ENCODE measurements around the gene KCTD1. TPM values are rescaled to one million over a fixed set of nuclear protein-coding genes. Genes with fewer than 3 reads are reported as not detected.

Gene KCTD1
- total and polyA plus RNA-seq, 2 donors from 2014 or later = 48.5 to 83.7 TPM

GRCh38 chr18:26458526-26459232, 89.7 kb downstream of the KCTD1 start:
- intact Hi-C loops (cut with DNase I) = no loop called here
- H3K4me1 ChIP-seq (ENCODE audit: control insufficient read depth in 2 of 3, insufficient read depth in 2 of 3, low read depth in 1 of 3, low read length in 3 of 3) = no peaks in the 10 kb centered on the region
- no peaks in the 10 kb centered on the region for H3K27me3 ChIP-seq (ENCODE audit: control insufficient read depth, insufficient read depth, low read length)
- no peak for DNase-seq
- no peak for FAIRE-seq
- no peak for TF ChIP-seq CTCF (IDR thresholded peaks at IDR 0.05; ENCODE audit: borderline replicate concordance, extremely low read depth, insufficient read depth)
- no peak overlapping the region for H3K4me3 ChIP-seq (ENCODE audit: low read length in 3 of 3)
- peaks cover 0 to 5% (median 3%) of the 10 kb centered on the region in 3 donors for H3K36me3 ChIP-seq (ENCODE audit: control insufficient read depth in 2 of 3, insufficient read depth in 3 of 3, low read length in 3 of 3)
- H3K9me3 ChIP-seq (ENCODE audit: control insufficient read depth in 2 of 3, insufficient read depth in 1 of 3, low read length in 3 of 3) = no peaks in the 10 kb centered on the region
- no peak overlapping the region for H3K9ac ChIP-seq (ENCODE audit: low read length in 3 of 3)
- no peak overlapping the region for H3K27ac ChIP-seq (ENCODE audit: low read depth in 2 of 2, low read length in 2 of 2)

- intact Hi-C loops (cut with DNase I) = no loop called here
- Histone ChIP-seq H3K4me3 (ENCODE audit: low read length in 3 of 3) (no peak overlapping the region), H3K36me3 (ENCODE audit: control insufficient read depth in 2 of 3, insufficient read depth in 3 of 3, low read length in 3 of 3) (peaks cover 0 to 5% (median 3%) of the 10 kb centered on the region in 3 donors), H3K9me3 (ENCODE audit: control insufficient read depth in 2 of 3, insufficient read depth in 1 of 3, low read length in 3 of 3) (no peaks in the 10 kb centered on the region), H3K27me3 (ENCODE audit: control insufficient read depth, insufficient read depth, low read length) (no peaks in the 10 kb centered on the region), H3K27ac (ENCODE audit: low read depth in 2 of 2, low read length in 2 of 2) (no peak overlapping the region), H3K9ac (ENCODE audit: low read length in 3 of 3) (no peak overlapping the region), H3K4me1 (ENCODE audit: control insufficient read depth in 2 of 3, insufficient read depth in 2 of 3, low read depth in 1 of 3, low read length in 3 of 3) (peaks cover 0 to 3% (median 3%) of the 10 kb centered on the region in 3 donors)
- peak in 3 of 5 donors; percentile 58 to 68 (median 63) for DNase-seq
- TF ChIP-seq CTCF (IDR thresholded peaks at IDR 0.05; ENCODE audit: borderline replicate concordance, extremely low read depth, insufficient read depth) = no peak
- FAIRE-seq = no peak
Measured at GRCh38 chr18:26457611-26458353, 90.6 kb downstream of the KCTD1 start.

GRCh38 chr18:26457195-26457594, 91.2 kb downstream of the KCTD1 start:
- no peak for FAIRE-seq

More at GRCh38 chr18:26457195-26457594, 91.2 kb downstream of the KCTD1 start:
- no peak for TF ChIP-seq CTCF (IDR thresholded peaks at IDR 0.05; ENCODE audit: borderline replicate concordance, extremely low read depth, insufficient read depth)
- intact Hi-C loops (cut with DNase I) = no loop called here
- Histone ChIP-seq H3K27ac (ENCODE audit: low read depth in 2 of 2, low read length in 2 of 2) (no peak overlapping the region), H3K9ac (ENCODE audit: low read length in 3 of 3) (no peak overlapping the region), H3K4me3 (ENCODE audit: low read length in 3 of 3) (no peak overlapping the region), H3K9me3 (ENCODE audit: control insufficient read depth in 2 of 3, insufficient read depth in 1 of 3, low read length in 3 of 3) (no peaks in the 10 kb centered on the region), H3K36me3 (ENCODE audit: control insufficient read depth in 2 of 3, insufficient read depth in 3 of 3, low read length in 3 of 3) (peaks cover 0 to 5% (median 3%) of the 10 kb centered on the region in 3 donors), H3K4me1 (ENCODE audit: control insufficient read depth in 2 of 3, insufficient read depth in 2 of 3, low read depth in 1 of 3, low read length in 3 of 3) (peaks cover 0 to 3% (median 3%) of the 10 kb centered on the region in 3 donors), H3K27me3 (ENCODE audit: control insufficient read depth, insufficient read depth, low read length) (no peaks in the 10 kb centered on the region)
- DNase-seq = no peak

All from kidney (tissue), 14 donors.